ENCODE measurements around the gene HS3ST3B1. TPM values are rescaled to one million over a fixed set of nuclear protein-coding genes. Genes with fewer than 3 reads are reported as not detected.

HS3ST3B1 gene
- polyA plus RNA-seq, 4 donors: 25.1 to 32.7 (median 27.2) TPM

GRCh38 chr17:14302431-14303099 is 1.7 kb downstream of the HS3ST3B1 start:
- no peak for DNase-seq (ENCODE audit: low read depth in 4 of 4, low spot score in 3 of 4)

DNA sequence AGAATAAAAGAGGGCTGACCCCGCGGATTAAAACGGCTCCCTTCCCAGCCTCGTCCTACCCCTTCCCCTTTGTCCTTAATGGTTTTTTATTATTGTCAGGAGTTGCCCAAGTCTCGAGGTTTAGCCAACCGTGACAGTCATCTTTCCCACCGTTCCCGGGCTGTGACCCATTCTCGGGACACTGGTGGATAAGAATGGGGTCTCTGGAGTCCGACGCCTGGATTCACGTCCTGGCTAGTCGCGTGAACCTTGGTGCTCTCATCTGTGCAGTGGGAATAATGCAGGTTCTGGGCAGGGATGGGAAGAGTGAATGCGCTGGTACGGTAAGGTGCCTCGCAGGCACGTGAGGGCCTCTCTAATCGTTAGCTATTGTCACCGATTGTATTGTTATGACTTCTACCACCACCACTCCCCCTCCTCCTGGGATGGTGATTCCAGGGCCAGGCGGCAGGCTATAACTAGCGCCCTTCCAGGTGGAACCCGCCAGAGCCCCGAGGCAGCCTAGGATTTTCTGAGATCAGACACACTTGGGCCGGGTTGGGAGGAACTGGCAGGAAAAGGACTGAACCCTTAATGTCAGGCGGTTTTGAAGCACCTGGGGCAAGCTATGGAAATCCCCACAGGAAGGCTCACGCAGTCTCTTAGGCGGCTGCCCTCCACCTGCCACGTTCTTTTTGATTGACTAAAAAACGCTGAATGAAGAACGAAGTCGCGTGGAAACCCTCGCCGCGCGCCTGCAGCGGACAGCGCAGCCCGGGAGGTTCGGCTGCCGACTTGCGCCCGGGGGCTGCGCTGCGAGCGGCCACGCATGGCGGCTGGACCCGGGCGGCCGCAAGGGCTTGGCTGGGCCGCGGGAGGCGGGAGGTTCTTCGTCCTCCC is 2.7 kb downstream of the HS3ST3B1 start:
- no peak for DNase-seq (ENCODE audit: low read depth in 4 of 4, low spot score in 3 of 4)

DNA sequence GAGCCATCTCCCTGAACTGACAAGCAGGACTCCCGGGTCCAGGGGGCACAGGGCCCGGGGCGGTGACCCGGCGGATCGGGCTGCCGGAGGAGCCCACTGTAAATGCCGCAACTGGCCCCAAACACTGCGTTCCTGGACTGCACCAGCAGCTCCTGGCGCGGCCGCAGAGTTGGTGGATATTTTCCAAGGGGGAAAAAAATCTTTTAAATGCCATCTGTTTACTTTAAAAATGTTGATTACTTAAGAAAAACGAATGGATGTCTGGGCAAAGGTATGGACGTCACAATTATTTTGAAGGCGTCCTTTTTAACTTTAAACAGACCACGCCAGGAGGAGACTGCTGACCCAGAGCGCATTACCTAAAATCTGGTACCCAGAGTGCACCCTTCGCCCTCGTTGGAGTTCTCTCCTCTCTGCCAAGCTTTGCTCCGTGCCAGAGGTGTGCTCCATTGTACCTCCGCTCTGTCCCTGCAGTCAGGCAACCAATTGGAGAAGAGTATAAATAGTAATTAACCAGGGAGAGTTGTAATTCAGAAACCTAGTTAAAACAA is 3.4 kb downstream of the HS3ST3B1 start:
- no peak for DNase-seq (ENCODE audit: low read depth in 4 of 4, low spot score in 3 of 4)

- no peak for DNase-seq (ENCODE audit: low read depth in 4 of 4, low spot score in 3 of 4)
These were observed 4.1 kb downstream of the HS3ST3B1 start for GRCh38 chr17:14304773-14305517.

- DNase-seq (ENCODE audit: low read depth in 4 of 4, low spot score in 3 of 4): no peak
These were observed 5.1 kb downstream of the HS3ST3B1 start for GRCh38 chr17:14305785-14306496.

DNA sequence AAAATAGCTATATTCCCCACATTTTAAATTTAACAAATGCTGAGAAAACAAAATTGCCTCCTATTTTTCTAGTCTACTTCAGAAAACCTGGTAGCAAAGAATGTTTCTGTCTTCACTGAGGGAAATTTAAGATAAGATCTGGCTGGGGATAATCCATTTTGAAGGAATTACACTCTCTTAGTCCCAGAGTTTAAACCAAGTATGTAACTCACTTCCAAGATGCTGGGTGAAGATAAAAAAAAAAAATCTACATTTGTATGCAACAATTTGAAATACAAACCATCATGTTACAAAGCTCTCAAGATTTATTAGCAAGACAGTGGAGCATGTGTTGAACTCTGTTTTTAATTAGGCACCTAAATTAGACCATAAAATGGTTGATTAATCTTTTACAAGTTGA is 5.7 kb downstream of the HS3ST3B1 start:
- DNase-seq (ENCODE audit: low read depth in 4 of 4, low spot score in 3 of 4): no peak

- DNase-seq (ENCODE audit: low read depth in 4 of 4, low spot score in 3 of 4): no peak
These were observed 6.7 kb downstream of the HS3ST3B1 start for GRCh38 chr17:14307560-14308024.

DNA sequence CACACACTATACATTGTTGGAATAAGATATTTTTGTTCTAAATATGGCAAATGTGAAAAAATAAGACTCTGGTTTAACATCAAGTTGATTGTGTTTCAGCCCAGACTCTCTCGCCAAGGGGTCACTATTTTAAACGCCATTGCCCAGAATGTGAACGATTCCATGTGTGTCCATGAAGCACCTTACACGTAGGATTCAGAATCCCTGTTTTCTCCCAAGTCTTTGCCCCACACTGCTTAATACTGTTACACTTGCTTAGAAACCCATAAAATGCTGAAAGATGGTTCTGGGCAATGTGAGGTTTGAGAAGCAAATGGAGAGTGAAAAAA is 7.7 kb downstream of the HS3ST3B1 start:
- no peak for DNase-seq (ENCODE audit: low read depth in 4 of 4, low spot score in 3 of 4)

DNA sequence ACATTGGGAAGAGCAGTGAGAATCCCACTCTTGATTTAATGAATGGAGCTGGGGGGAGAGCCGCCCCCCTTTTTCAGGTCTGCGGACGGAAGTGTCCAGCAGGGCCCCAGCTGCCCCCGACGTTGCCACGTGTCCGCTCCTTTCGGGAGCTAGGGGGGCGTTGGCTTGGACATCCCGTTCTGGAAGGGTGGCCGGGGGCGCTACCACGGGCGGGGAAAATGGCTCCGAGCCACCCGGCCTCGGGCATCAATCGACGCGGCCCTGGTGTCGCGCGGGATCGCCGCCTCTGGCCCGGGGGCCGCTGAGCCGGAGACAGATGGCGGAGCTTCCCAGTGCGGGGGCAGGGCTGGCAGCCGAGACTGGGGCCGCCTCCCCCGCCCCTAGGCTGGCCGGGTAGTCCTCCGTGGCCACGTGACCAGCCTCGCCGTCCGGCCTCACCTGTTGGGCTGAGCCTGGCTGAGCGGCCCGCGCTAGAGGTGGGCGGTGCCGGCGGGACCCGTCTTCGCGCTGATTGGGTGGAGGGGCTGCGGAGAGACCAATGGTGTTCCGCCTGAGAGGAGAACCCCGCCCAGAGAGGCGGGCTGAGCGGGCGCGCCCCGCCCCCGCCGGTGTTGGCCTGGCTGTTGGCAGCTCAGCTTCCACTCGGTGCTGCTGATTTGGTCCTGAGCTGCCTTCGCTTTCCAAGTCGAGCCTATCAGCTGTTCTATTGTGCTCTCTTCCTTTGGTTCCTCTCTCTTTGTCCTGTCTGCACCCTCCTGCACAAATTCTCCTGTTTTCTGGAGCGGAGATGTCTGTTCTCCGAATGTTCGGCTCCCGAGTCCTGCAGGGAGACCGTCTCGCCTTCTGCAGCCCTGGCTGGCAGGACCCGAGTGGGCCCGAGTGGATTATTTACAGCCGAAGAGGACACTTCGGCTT is 8.3 kb downstream of the HS3ST3B1 start:
- peak in 3 of 4 donors; percentile 82 to 86 (median 83) for DNase-seq (ENCODE audit: low read depth in 4 of 4, low spot score in 3 of 4)

DNA sequence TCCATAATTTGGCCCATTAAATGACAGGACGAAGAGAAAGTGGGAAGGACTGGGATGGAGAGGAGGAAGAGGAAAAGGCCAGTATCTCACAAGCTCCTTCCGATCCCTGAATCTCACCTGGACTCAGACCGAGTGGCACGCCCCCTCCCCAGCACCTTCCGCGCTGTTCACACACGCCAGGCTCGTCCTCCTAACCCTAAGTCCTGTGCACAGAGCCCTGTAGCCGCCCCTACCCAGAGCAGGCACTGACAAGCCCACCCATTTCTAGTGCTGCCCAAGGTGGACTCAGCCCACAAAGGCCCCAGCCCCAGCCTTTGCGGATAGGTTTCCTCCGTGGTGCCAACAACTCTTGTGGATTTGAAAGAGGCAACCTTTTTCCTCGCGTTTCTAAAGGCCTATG is 9.2 kb downstream of the HS3ST3B1 start:
- no peak for DNase-seq (ENCODE audit: low read depth in 4 of 4, low spot score in 3 of 4)

GRCh38 chr17:14310605-14311004 is 9.7 kb downstream of the HS3ST3B1 start:
- no peak for DNase-seq (ENCODE audit: low read depth in 4 of 4, low spot score in 3 of 4)

DNA sequence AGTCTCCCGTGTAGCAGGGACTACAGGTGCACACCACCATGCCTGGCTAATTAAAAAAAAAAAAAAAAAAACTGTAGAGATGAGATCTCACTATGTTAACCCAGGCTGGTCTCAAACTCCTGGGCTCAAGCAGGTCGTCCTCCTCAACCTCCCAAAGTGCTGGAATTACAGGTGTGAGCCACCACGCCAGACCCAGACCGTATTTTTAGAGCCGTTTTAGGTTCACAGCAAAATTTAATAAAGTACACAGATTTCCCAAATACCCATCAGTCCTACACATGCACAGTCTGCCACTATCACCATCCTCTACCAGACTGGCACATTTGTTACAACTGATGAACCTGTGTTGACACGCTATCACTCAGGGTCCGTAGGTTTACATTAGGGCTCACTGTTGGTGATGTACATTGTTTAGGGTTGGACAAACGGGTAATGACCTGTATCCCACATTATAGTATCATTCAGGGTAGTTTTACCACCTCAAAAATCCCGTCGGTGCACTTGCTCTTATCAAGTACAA is 10.4 kb downstream of the HS3ST3B1 start:
- no peak for DNase-seq (ENCODE audit: low read depth in 4 of 4, low spot score in 3 of 4)

GRCh38 chr17:14311981-14312380 is 11.1 kb downstream of the HS3ST3B1 start:
- no peak for DNase-seq (ENCODE audit: low read depth in 4 of 4, low spot score in 3 of 4)

GRCh38 chr17:14312522-14312921 is 11.6 kb downstream of the HS3ST3B1 start:
- no peak for DNase-seq (ENCODE audit: low read depth in 4 of 4, low spot score in 3 of 4)

GRCh38 chr17:14316126-14316832 is 15.4 kb downstream of the HS3ST3B1 start:
- no peak for DNase-seq (ENCODE audit: low read depth in 4 of 4, low spot score in 3 of 4)

- DNase-seq (ENCODE audit: low read depth in 4 of 4, low spot score in 3 of 4): no peak
These were observed 16.5 kb downstream of the HS3ST3B1 start for GRCh38 chr17:14317383-14317782.

DNA sequence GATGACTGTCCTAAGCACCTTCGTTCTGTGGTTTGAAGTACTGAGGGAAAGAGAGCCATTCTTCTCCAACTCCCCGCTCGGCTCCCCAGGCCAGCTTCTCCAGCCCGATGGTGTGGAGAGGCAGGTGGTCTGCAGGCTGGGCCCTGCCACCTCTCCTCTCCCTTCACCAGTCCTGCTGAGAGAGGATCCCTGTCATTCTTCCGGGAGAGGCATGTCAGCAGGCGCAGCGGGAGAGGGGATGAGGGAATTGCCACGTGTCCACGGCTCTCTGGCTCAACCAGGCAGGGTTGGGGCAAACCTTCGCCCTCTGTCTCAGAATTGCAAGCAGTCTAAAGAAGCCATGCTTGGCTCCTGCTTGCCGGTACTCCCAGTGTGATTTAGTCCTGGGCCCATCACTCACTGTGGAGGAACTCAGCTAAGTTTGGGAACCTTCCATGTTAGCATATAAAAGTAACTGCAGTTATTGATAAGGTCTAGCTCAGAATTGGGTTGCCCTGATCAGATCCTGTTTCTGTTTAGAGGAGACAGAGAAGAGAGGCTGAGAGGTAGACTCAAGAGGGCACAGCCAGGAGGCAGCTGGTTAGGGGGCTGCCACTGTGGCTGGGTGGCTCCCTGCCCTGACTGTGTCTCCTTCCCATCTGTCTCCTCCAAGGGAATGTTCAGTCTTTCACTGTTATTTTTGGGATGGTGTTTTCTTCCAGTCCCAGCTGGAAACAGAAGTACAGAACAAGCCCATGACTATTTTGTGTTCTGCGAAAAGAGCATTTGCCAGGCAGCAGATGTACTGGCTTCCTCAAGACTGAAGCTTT is 17.4 kb downstream of the HS3ST3B1 start:
- DNase-seq (ENCODE audit: low read depth in 4 of 4, low spot score in 3 of 4): no peak

DNA sequence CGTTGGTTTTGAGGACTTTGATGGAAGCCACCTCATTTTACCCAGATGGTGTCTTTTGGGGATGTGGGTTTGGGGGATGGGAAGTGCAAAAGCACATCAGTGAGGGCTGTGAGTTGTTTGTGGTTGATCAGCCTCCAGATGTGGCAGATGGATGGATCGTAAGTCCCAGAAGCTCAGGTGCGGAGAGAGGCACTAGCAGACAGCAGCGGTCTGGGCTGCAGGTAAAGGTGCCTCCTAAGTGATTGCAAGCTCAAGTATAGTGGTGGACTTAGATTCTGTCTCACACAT is 18.0 kb downstream of the HS3ST3B1 start:
- DNase-seq (ENCODE audit: low read depth in 4 of 4, low spot score in 3 of 4): no peak
